HG03095 (cell line): ENCODE results near the gene SCFD2.

Experiments
- ATAC-seq: cut with Tn5 transposase; IDR thresholded peaks from one replicate; pipeline ENCODE4 v1.9.1; 2021; ENCODE audit warnings: moderate library complexity; ENCODE audit not compliant: unreplicated experiment

The SCFD2 gene

GRCh38 chr4:52894443-52894842 is 471.4 kb downstream of the SCFD2 start:
- no peak for ATAC-seq

GRCh38 chr4:52892880-52893279 is 473.0 kb downstream of the SCFD2 start:
- ATAC-seq, result no peak

- no peak for ATAC-seq
These were observed 474.1 kb downstream of the SCFD2 start for GRCh38 chr4:52891743-52892142.

- ATAC-seq, result no peak
These were observed 475.4 kb downstream of the SCFD2 start for GRCh38 chr4:52890521-52890791.

GRCh38 chr4:52889778-52890520 is 475.9 kb downstream of the SCFD2 start:
- no peak for ATAC-seq

GRCh38 chr4:52889354-52889753 is 476.5 kb downstream of the SCFD2 start:
- ATAC-seq, result no peak

- no peak for ATAC-seq
These were observed 480.9 kb downstream of the SCFD2 start for GRCh38 chr4:52884994-52885393.

- no peak for ATAC-seq
These were observed 481.9 kb downstream of the SCFD2 start for GRCh38 chr4:52883707-52884669.

- ATAC-seq, result no peak
These were observed 482.7 kb downstream of the SCFD2 start for GRCh38 chr4:52883183-52883621.

GRCh38 chr4:52880994-52881393 is 484.9 kb downstream of the SCFD2 start:
- no peak for ATAC-seq

- no peak for ATAC-seq
These were observed 486.4 kb downstream of the SCFD2 start for GRCh38 chr4:52879471-52879870.

GRCh38 chr4:52877694-52878093 is 488.2 kb downstream of the SCFD2 start:
- ATAC-seq, result no peak

GRCh38 chr4:52877036-52877435 is 488.8 kb downstream of the SCFD2 start:
- no peak for ATAC-seq

- no peak for ATAC-seq
These were observed 489.8 kb downstream of the SCFD2 start for GRCh38 chr4:52876069-52876468.

- no peak for ATAC-seq
These were observed 490.9 kb downstream of the SCFD2 start for GRCh38 chr4:52874948-52875347.

GRCh38 chr4:52873861-52874343 is 492.0 kb downstream of the SCFD2 start:
- ATAC-seq, result no peak

- no peak for ATAC-seq
These were observed 492.7 kb downstream of the SCFD2 start for GRCh38 chr4:52873191-52873590.

GRCh38 chr4:52870225-52870624 is 495.6 kb downstream of the SCFD2 start:
- ATAC-seq, result no peak

GRCh38 chr4:52869656-52870055 is 496.2 kb downstream of the SCFD2 start:
- no peak for ATAC-seq

- ATAC-seq, result no peak
These were observed 496.7 kb downstream of the SCFD2 start for GRCh38 chr4:52869196-52869595.

GRCh38 chr4:52868133-52868532 is 497.7 kb downstream of the SCFD2 start:
- no peak for ATAC-seq

- ATAC-seq, result no peak
These were observed 498.7 kb downstream of the SCFD2 start for GRCh38 chr4:52867163-52867562.
